Esophagus muscularis mucosa (tissue), 3 donors: ENCODE measurements around the gene SRGAP2.
"Not testable (repeated sequence)": the region's sequence is repeated elsewhere in the genome, so short reads cannot be mapped to it uniquely, and the experiment has no call there.

Source experiments
- EP300 ChIP-seq: sonication (generic); formaldehyde crosslinking; IDR thresholded peaks from one replicate; pipeline ENCODE4 v1.6.1; 2017; ENCODE audit warnings: antibody characterized with exemption
- POLR2AphosphoS5 ChIP-seq, 2 donors: sonication (generic); formaldehyde crosslinking; IDR thresholded peaks; one replicate each; pipeline ENCODE4 v1.6.1; 2017; ENCODE audit warnings: antibody characterized with exemption in 2 of 2

GRCh38 chr1:206245479-206245878 is 42.1 kb downstream of the SRGAP2 start:
- TF ChIP-seq EP300; POLR2AphosphoS5 (IDR thresholded peaks at IDR 0.05): not testable (repeated sequence)
